Neural cell (in vitro differentiated cells): Measurements from ENCODE around the gene CABP2. TPM values are rescaled to one million over a fixed set of nuclear protein-coding genes. Genes with fewer than 3 reads are reported as not detected.

Source experiments
- H2AFZ ChIP-seq: fragments of 200-600, 300-800 bp; sonication (generic), shearing (Covaris generic); 2 replicates; pipeline ENCODE4 v1.6.0; 2014; ENCODE audit warnings: low read depth, mild to moderate bottlenecking, antibody characterized with exemption, low read length, moderate library complexity
- H3F3A ChIP-seq: fragments of 200-600 bp; shearing (Covaris generic); 2 replicates; pipeline ENCODE4 v1.6.1; 2016; ENCODE audit warnings: mild to moderate bottlenecking, moderate library complexity, mixed read lengths, antibody characterized with exemption, low read length; ENCODE audit not compliant: insufficient read depth, poor library complexity, severe bottlenecking
- H3K27ac ChIP-seq: fragments of 200-600, 300-800 bp; sonication (generic), shearing (Covaris generic); 2 replicates; pipeline ENCODE4 v1.5.1; 2014; ENCODE audit warnings: mild to moderate bottlenecking, low read length, moderate library complexity
- H3K27me3 ChIP-seq: fragments of 300-800, 200-600 bp; sonication (generic), shearing (Covaris generic); 2 replicates; pipeline ENCODE4 v1.6.0; 2014; ENCODE audit warnings: mild to moderate bottlenecking, low read depth, low read length, moderate library complexity; ENCODE audit not compliant: insufficient read depth
- H3K36me3 ChIP-seq: fragments of 300-800, 200-600 bp; sonication (generic), shearing (Covaris generic); 2 replicates; pipeline ENCODE4 v1.5.1; 2014; ENCODE audit warnings: mild to moderate bottlenecking, antibody characterized with exemption, low read length, moderate library complexity; ENCODE audit not compliant: insufficient read depth
- H3K4me2 ChIP-seq: fragments of 300-800, 200-600 bp; sonication (generic), shearing (Covaris generic); 2 replicates; pipeline ENCODE4 v1.6.0; 2014; ENCODE audit warnings: mild to moderate bottlenecking, low read length
- H3K4me3 ChIP-seq: fragments of 300-800, 200-600 bp; sonication (generic), shearing (Covaris generic); 2 replicates; pipeline ENCODE4 v1.5.1; 2014; ENCODE audit warnings: mild to moderate bottlenecking, low read length, moderate library complexity
- H3K79me2 ChIP-seq: fragments of 200-600 bp; shearing (Covaris generic); replicated peaks from 2 replicates; pipeline ENCODE4 v1.6.0; 2014; ENCODE audit warnings: mild to moderate bottlenecking, low read length, moderate library complexity; ENCODE audit not compliant: insufficient read depth
- H3K9ac ChIP-seq: fragments of 300-800, 200-600 bp; sonication (generic), shearing (Covaris generic); 2 replicates; pipeline ENCODE4 v1.6.1; 2016; ENCODE audit warnings: mild to moderate bottlenecking, low read length, mixed read lengths
- H3K9me2 ChIP-seq: fragments of 200-600 bp; shearing (Covaris generic); 2 replicates; pipeline ENCODE4 v1.6.1; 2016; ENCODE audit warnings: mild to moderate bottlenecking, low read length, mixed read lengths; ENCODE audit not compliant: insufficient read depth
- H3K9me3 ChIP-seq: fragments of 200-600, 300-800 bp; sonication (generic), shearing (Covaris generic); 2 replicates; pipeline ENCODE4 v1.6.1; 2016; ENCODE audit warnings: mild to moderate bottlenecking, mixed run types, low read length, moderate library complexity, mixed read lengths
- H4K20me1 ChIP-seq: fragments of 200-600 bp; shearing (Covaris generic); 2 replicates; pipeline ENCODE4 v1.6.1; 2016; ENCODE audit warnings: mild to moderate bottlenecking, mixed run types; ENCODE audit not compliant: insufficient read depth
- CTCF ChIP-seq: fragments of 450-650 bp; IDR thresholded peaks from 2 replicates; pipeline ENCODE4 v1.5.1; 2014; ENCODE audit warnings: antibody characterized with exemption, mild to moderate bottlenecking, moderate library complexity; ENCODE audit not compliant: poor library complexity, severe bottlenecking
- EP300 ChIP-seq: fragments of 450-650 bp; conservative IDR thresholded peaks from 2 replicates; pipeline ENCODE4 v1.6.1; 2014; ENCODE audit warnings: antibody characterized with exemption, mild to moderate bottlenecking, moderate library complexity; ENCODE audit not compliant: poor library complexity, severe bottlenecking
- EZH2 ChIP-seq: fragments of 200-600, 300-800 bp; shearing (Covaris generic), sonication (generic); IDR thresholded peaks from 2 replicates; pipeline ENCODE4 v1.6.1; 2014; ENCODE audit warnings: antibody characterized with exemption, low read length, borderline replicate concordance, mild to moderate bottlenecking; ENCODE audit not compliant: insufficient read depth, poor library complexity, severe bottlenecking
- MXI1 ChIP-seq: fragments of 450-650 bp; conservative IDR thresholded peaks from 2 replicates; pipeline ENCODE4 v1.6.1; 2014; ENCODE audit warnings: antibody characterized with exemption, mild to moderate bottlenecking; ENCODE audit not compliant: poor library complexity, severe bottlenecking
- POLR2AphosphoS5 ChIP-seq: IDR thresholded peaks from 2 replicates; pipeline ENCODE4 v1.6.1; 2012
- RAD21 ChIP-seq: fragments of 450-650 bp; conservative IDR thresholded peaks from 2 replicates; pipeline ENCODE4 v1.6.1; 2014; ENCODE audit warnings: antibody characterized with exemption, mild to moderate bottlenecking, moderate library complexity
- REST ChIP-seq: IDR thresholded peaks from 2 replicates; pipeline ENCODE4 v1.6.1; 2012; ENCODE audit warnings: borderline replicate concordance
- SMC3 ChIP-seq: fragments of 450-650 bp; conservative IDR thresholded peaks from 2 replicates; pipeline ENCODE4 v1.6.1; 2014; ENCODE audit warnings: antibody characterized with exemption, mild to moderate bottlenecking, moderate library complexity; ENCODE audit not compliant: poor library complexity
- TAF1 ChIP-seq: IDR thresholded peaks from 2 replicates; pipeline ENCODE4 v1.6.1; 2012; ENCODE audit warnings: low read depth
- polyA plus RNA-seq: library from polyadenylated mRNA; depleted of rRNA; stranded (reverse); fragments of >200 nt; gene quantifications from 2 replicates; pipeline ENCODE4 v1.2.3, GENCODE V29; 2014

CABP2 gene
- polyA plus RNA-seq, 1 donor from 2014 or later: not detected

GRCh38 chr11:67484847-67485311 lies 38.4 kb downstream of the CABP2 start:
- Histone ChIP-seq H3F3A (no peaks in the 10 kb centered on the region), H3K27me3 (no peaks in the 10 kb centered on the region), H3K4me3 (no peak overlapping the region), H3K4me2 (no peak overlapping the region), H3K27ac (no peak overlapping the region), H3K36me3 (no peaks in the 10 kb centered on the region), H3K9ac (no peak overlapping the region), H3K9me3 (no peaks in the 10 kb centered on the region), H2AFZ (no peak overlapping the region), H3K79me2 (peaks cover 4% of the 10 kb centered on the region), H3K9me2 (no peaks in the 10 kb centered on the region), H4K20me1 (no peaks in the 10 kb centered on the region)
- no peak for TF ChIP-seq EZH2
- TF ChIP-seq REST: no peak
- no peak for TF ChIP-seq POLR2AphosphoS5
- TF ChIP-seq MXI1: no peak
- TF ChIP-seq TAF1: no peak
- no peak for TF ChIP-seq SMC3
- no peak for TF ChIP-seq RAD21

- H3K9me2 ChIP-seq: no peaks in the 10 kb centered on the region
- no peaks in the 10 kb centered on the region for H3F3A ChIP-seq
- no peaks in the 10 kb centered on the region for H3K27me3 ChIP-seq
- no peaks in the 10 kb centered on the region for H4K20me1 ChIP-seq
- H3K9me3 ChIP-seq: no peaks in the 10 kb centered on the region
- H3K79me2 ChIP-seq: peaks cover 4% of the 10 kb centered on the region
- TF ChIP-seq SMC3 (no peak), TAF1 (no peak), EP300 (no peak), CTCF (no peak), REST (no peak), MXI1 (no peak), EZH2 (no peak), RAD21 (no peak), POLR2AphosphoS5 (no peak)
- H3K9ac ChIP-seq: peak overlapping the region; percentile 80
- H3K27ac ChIP-seq: peak overlapping the region; percentile 90
- peak overlapping the region; percentile 73 for H3K4me3 ChIP-seq
- no peak overlapping the region for H2AFZ ChIP-seq
- H3K4me2 ChIP-seq: no peak overlapping the region
- H3K36me3 ChIP-seq: no peaks in the 10 kb centered on the region
Measured at GRCh38 chr11:67483831-67484665, 39.2 kb downstream of the CABP2 start.
